HL-60/S4 (cell line): ENCODE results near the gene MIDN.

Experiments
- in situ Hi-C: fragments of 300-500 bp; cut with MboI; formaldehyde crosslinking; loops from 2 replicates; pipeline ENCODE4 v1.14.3; 2022; ENCODE audit warnings: low sequenced_read_pairs

MIDN gene

DNA sequence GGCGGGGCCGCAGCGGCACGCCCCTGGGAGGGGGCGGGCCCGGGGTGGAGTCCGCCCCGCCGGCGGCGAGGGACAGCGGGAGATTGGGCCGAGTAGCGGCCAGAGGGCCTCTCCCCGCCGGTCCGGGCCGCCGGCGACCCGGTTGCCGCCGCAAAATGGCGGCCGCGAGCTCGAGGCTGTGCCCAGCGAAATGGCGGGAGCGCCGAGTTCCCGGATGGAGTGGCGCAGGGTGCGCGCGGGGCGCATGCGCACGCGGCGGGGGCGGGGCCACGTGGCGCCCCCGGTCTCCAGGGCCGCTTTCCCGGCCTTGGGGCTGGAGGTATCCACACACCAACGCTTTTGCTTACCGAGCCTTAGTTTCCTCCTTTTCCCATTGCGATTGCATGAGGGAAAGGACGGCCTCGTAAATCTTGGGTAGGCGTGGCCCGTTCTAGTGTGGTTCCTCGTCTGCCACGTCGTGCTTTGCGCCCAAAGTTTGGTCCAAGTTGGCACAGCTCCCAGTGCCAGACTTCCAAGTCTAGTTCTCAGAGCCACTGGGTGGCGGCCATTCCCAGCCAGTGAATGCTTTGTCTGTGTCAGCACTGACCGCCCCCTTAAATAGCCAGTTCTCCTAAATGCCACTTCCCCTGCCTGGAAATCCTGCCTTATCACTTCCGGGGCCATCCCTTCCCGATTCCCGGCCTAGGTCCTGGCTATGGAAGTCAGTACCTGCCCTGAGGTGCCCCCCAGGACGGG is 21.3 kb downstream of the MIDN start:
- in situ Hi-C loops = no loop called here

- in situ Hi-C loops = no loop called here
Observed at GRCh38 chr19:1270213-1270853, 21.9 kb downstream of the MIDN start.

- in situ Hi-C loops = no loop called here
Observed at GRCh38 chr19:1270854-1271527, 22.6 kb downstream of the MIDN start.

DNA sequence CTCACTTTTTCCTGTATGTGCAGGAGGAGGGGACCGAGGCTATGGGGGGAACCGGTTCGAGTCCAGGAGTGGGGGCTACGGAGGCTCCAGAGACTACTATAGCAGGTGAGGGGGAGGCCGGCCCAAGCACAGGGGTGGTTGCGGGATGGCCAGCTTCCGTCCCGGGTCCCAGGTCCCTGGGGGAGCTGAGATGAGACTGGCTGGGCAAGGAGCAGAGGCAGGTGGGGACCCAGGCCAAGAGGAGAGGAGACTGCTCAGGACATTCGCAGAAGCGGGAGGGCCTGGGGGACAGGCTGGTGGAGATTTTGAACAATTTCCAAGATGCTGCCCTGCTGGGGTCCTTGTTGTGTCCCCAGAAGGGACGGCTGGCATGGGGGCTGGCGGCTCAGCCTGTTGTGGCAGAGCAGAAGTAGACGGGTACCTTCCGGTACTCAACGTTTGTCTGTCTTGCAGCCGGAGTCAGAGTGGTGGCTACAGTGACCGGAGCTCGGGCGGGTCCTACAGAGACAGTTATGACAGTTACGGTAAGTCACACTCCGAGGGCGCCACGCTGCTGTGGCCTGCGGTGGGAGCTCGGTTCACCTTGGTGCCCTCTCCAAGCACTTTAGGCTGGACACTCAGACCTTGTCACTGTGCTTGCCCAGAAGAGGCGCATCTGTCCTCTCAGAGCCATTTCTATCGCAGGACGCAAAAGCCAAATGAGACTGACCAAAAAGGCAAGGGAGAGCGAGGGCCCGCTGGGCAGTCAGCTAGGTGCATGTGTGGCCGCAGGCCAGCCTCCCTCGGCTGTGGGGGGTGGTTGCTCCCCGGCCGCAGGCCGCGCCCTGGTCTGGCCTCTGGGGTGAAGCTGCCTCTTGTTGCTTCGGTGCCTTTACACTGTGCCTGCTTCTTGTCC is 23.4 kb downstream of the MIDN start:
- in situ Hi-C loops = no loop called here

GRCh38 chr19:1272423-1273262 is 24.3 kb downstream of the MIDN start:
- in situ Hi-C loops = no loop called here

DNA sequence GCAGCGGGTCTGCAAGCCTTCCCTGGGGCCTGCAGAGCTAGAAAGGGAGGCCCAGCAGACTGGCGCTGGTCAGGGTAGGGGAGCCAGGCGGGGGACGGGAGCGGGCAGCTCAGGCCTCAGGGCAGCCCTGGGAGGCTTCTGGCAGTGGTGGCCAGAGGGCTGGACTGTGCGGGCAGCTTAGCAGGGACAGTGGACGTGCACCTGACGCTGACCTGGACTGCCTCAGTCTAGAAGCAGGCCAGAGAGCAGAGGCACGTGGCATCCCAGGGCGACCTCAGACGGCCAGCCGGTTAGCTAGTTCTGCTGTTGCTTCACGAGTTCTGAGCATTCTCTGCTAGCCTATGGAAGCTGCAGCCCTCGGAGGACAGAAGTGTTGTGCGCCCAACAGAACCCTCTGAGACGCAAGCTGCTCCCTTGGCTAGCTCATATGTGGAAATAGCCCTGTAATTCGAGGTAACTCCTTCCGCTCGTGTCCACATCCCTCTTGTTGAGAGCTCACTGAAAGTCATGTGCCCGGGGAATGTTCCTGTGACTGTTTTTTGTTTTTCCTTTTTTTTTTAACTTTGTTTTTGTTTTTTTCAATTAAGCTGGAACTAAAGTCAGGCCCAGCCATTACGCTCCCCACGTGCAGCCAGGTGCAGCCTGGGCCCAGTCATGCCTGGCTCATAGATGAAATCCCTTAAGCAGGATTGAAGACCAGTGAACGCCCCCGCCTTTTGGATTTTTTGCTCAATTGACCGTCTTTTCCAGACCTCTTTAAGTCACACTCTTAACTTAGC is 25.1 kb downstream of the MIDN start:
- in situ Hi-C loops = no loop called here

GRCh38 chr19:1274081-1274851 is 25.9 kb downstream of the MIDN start:
- in situ Hi-C loops = no loop called here

DNA sequence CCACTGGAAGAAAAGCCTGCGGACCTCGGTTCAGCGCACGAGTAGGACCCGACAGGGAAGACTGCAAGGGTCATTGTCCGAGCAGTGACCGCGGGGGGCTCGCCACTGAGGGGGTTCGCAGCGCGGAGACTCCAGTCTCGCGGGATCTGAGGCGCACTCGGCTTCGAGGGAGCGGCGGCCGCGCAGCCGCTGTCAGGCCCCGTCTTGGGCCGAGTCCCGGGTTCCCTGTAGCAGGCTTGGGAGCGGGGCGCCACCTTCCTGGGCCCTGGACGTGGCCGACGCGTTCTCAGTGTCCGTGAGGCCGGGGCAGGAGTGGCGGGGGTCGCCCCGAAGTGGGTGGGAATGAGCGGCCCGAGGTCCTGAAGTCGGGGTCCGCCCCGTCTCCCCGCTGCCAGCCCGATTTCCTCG is 26.5 kb downstream of the MIDN start:
- in situ Hi-C loops = no loop called here

DNA sequence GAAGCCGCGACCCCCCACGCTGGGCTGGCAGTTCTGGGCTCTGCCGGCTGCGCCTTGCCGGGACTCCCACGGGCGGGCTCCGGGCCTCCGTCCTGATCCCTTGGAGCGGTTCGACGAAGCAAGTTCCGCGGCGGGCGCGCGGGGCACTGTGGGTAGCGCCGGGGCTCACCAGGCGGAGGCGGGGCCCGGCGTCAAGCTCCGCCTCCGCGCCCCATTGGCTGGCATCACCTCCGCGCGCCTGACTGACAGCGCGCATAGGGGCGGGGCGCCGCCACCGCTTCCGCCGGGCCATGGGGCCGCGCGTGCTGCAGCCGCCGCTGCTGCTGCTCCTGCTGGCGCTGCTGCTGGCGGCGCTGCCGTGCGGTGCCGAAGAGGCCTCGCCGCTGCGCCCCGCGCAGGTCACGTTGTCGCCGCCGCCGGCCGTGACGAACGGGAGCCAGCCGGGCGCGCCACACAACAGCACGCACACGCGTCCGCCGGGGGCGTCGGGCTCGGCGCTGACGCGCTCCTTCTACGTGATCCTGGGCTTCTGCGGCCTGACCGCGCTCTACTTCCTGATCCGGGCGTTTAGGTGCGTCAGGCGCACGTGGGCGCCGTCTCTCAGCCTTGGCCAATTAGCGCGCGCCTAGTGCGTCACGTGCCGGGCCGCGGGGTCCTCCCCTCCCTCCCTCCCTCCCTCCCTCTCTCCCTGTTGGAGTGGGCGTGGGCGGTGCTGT is 27.0 kb downstream of the MIDN start, which contains the start of gene FAM174C:
Gene FAM174C (plus strand): TSS at position 271 of the 716 bp plus-strand sequence. CDS start 20 bp downstream, at position 291.
- in situ Hi-C loops = no loop called here

GRCh38 chr19:1275976-1276627 is 27.7 kb downstream of the MIDN start:
- in situ Hi-C loops = no loop called here

- in situ Hi-C loops = no loop called here
Observed at GRCh38 chr19:1276628-1277022, 28.2 kb downstream of the MIDN start.

DNA sequence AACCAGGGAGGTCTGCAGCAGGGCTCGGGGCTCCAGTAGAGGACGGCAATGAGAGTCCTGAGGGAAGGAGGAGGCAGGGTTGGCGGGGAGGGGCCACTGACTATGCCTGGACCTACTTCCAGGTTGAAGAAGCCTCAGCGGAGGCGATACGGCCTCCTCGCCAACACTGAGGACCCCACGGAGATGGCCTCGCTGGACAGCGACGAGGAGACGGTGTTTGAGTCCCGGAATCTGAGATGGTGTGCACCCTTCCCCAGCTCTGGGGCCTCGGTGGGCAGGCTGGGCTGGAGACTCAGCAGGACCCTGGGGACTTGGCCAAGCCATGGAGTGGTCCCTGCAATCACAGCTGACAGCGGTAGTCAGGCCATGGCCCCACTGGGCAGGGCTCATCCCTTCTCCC is 28.7 kb downstream of the MIDN start:
- in situ Hi-C loops = no loop called here

DNA sequence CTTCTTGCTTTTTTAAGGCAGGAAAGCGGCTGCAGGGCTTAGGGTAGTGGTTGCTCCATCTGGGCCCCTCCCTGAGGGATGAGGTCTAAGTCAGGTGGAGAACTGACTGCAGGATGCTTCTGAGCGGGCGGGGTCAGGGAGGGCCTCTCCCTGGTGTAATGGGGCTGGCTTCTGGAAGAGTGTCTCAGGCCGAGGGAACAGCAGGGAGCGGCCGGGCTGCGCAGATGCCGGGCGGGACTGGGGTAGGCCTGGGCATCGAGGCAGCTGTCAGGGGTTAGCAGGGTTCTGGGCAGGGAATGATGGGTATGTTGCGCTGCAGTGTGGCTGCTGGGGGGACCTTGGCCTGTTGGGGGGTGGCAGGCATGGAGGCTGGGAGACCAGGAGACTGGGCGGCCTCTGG is 29.7 kb downstream of the MIDN start:
- in situ Hi-C loops = no loop called here

GRCh38 chr19:1278713-1279660 is 30.6 kb downstream of the MIDN start:
- in situ Hi-C loops = no loop called here

GRCh38 chr19:1279782-1280341 is 31.5 kb downstream of the MIDN start:
- in situ Hi-C loops = no loop called here
